ENCODE results near the gene FITM1.
A peak's percentile ranks its signal among the peaks of the same experiment; 100 is the strongest.

FITM1 gene

GRCh38 chr14:24143511-24143910, 13.1 kb downstream of the FITM1 start:
- no peak for DNase-seq

- no peak for DNase-seq
Observed at GRCh38 chr14:24144451-24144850, 14.0 kb downstream of the FITM1 start.

GRCh38 chr14:24145219-24145618, 14.8 kb downstream of the FITM1 start:
- DNase-seq, result no peak

- no peak for DNase-seq
Observed at GRCh38 chr14:24145690-24146452, 15.4 kb downstream of the FITM1 start.

GRCh38 chr14:24146453-24146977, 16.1 kb downstream of the FITM1 start, which contains the start of gene PSME2:
Gene PSME2, minus strand, starts transcription at chr14:24146610. Its CDS starts 29 bp downstream, at chr14:24146581.
- peak; percentile 80 for DNase-seq

- DNase-seq, result peak; percentile 96
Observed at GRCh38 chr14:24146978-24147760, 16.7 kb downstream of the FITM1 start, which contains the start of gene RNF31. Gene RNF31, plus strand, starts transcription at chr14:24147498. Its CDS starts 201 bp downstream, at chr14:24147699.

- no peak for DNase-seq
Observed at GRCh38 chr14:24147761-24148428, 17.4 kb downstream of the FITM1 start.

- no peak for DNase-seq
Observed at GRCh38 chr14:24149302-24149969, 19.0 kb downstream of the FITM1 start.

GRCh38 chr14:24150061-24150460, 19.6 kb downstream of the FITM1 start:
- DNase-seq, result no peak

- DNase-seq, result no peak
Observed at GRCh38 chr14:24150567-24150966, 20.1 kb downstream of the FITM1 start.

GRCh38 chr14:24150993-24151392, 20.5 kb downstream of the FITM1 start:
- no peak for DNase-seq

- DNase-seq, result no peak
Observed at GRCh38 chr14:24151404-24152080, 21.1 kb downstream of the FITM1 start.

GRCh38 chr14:24155100-24155499, 24.6 kb downstream of the FITM1 start:
- DNase-seq, result no peak

- no peak for DNase-seq
Observed at GRCh38 chr14:24156840-24157239, 26.4 kb downstream of the FITM1 start.

GRCh38 chr14:24157331-24157730, 26.9 kb downstream of the FITM1 start:
- no peak for DNase-seq

GRCh38 chr14:24159777-24160498, 29.5 kb downstream of the FITM1 start:
- no peak for DNase-seq

GRCh38 chr14:24160499-24160849, 30.0 kb downstream of the FITM1 start:
- no peak for DNase-seq

GRCh38 chr14:24160850-24161804, 30.7 kb downstream of the FITM1 start, which contains the start of gene IRF9:
Gene IRF9, plus strand, starts transcription at chr14:24161265. Its CDS starts 880 bp downstream, at chr14:24162145.
- peak; percentile 94 for DNase-seq

- DNase-seq, result no peak
Observed at GRCh38 chr14:24162093-24162492, 31.6 kb downstream of the FITM1 start.

- no peak for DNase-seq
Observed at GRCh38 chr14:24164518-24164991, 34.1 kb downstream of the FITM1 start.
